GM18951 (cell line): ENCODE measurements around the gene ADAMTS4.

Experiments used
- POLR2A ChIP-seq: IDR thresholded peaks from 4 replicates; pipeline ENCODE4 v1.6.1; 2011; ENCODE audit warnings: mild to moderate bottlenecking; ENCODE audit not compliant: insufficient read length, insufficient read depth; ENCODE audit errors: extremely low read depth
- in situ Hi-C: fragments of 300-500 bp; cut with MboI; formaldehyde crosslinking; loops from one replicate; pipeline ENCODE4 v1.12.0; 2022; ENCODE audit warnings: low sequenced_read_pairs, mixed read lengths, inconsistent platforms; ENCODE audit not compliant: unreplicated experiment

ADAMTS4 gene

GRCh38 chr1:161198897-161199431 lies at the start of gene ADAMTS4:
ADAMTS4 (minus strand) TSS chr1:161199054; CDS start chr1:161198627, 427 bp downstream.
- TF ChIP-seq POLR2A, result no peak
- in situ Hi-C loops, result no loop called here

- in situ Hi-C loops, result no loop called here
- TF ChIP-seq POLR2A, result no peak
Measured at GRCh38 chr1:161244888-161245287, 46.0 kb upstream of the ADAMTS4 start.

GRCh38 chr1:161242313-161242712 lies 43.5 kb upstream of the ADAMTS4 start:
- in situ Hi-C loops, result no loop called here
- no peak for TF ChIP-seq POLR2A

- no peak for TF ChIP-seq POLR2A
- in situ Hi-C loops, result no loop called here
Measured at GRCh38 chr1:161241682-161242081, 42.8 kb upstream of the ADAMTS4 start.

- no peak for TF ChIP-seq POLR2A
- in situ Hi-C loops, result no loop called here
Measured at GRCh38 chr1:161238039-161238473, 39.2 kb upstream of the ADAMTS4 start, which contains the start of gene NR1I3. NR1I3 (minus strand) TSS chr1:161238203; CDS start chr1:161236565, 1,638 bp downstream.

- in situ Hi-C loops, result no loop called here
- no peak for TF ChIP-seq POLR2A
Measured at GRCh38 chr1:161235957-161236775, 37.3 kb upstream of the ADAMTS4 start.

- in situ Hi-C loops, result no loop called here
- no peak for TF ChIP-seq POLR2A
Measured at GRCh38 chr1:161233102-161233501, 34.2 kb upstream of the ADAMTS4 start.

GRCh38 chr1:161230762-161231161 lies 31.9 kb upstream of the ADAMTS4 start:
- in situ Hi-C loops, result no loop called here
- TF ChIP-seq POLR2A, result no peak

GRCh38 chr1:161229896-161230295 lies 31.0 kb upstream of the ADAMTS4 start:
- no peak for TF ChIP-seq POLR2A
- in situ Hi-C loops, result loop anchor here (10.0 kb wide), 1 partner anchor 155 kb away; no protein-coding TSS in a partner anchor

- TF ChIP-seq POLR2A, result no peak
- in situ Hi-C loops, result loop anchor here (10.0 kb wide), 1 partner anchor 157 kb away; no protein-coding TSS in a partner anchor
Measured at GRCh38 chr1:161228032-161228431, 29.2 kb upstream of the ADAMTS4 start.

- in situ Hi-C loops, result loop anchor here (10.0 kb wide), 1 partner anchor 157 kb away; no protein-coding TSS in a partner anchor
- no peak for TF ChIP-seq POLR2A
Measured at GRCh38 chr1:161227196-161227871, 28.5 kb upstream of the ADAMTS4 start.

GRCh38 chr1:161226759-161227158 lies 27.9 kb upstream of the ADAMTS4 start:
- in situ Hi-C loops, result loop anchor here (10.0 kb wide), 1 partner anchor 158 kb away; no protein-coding TSS in a partner anchor
- TF ChIP-seq POLR2A, result no peak

- in situ Hi-C loops, result loop anchor here (10.0 kb wide), 1 partner anchor 158 kb away; no protein-coding TSS in a partner anchor
- no peak for TF ChIP-seq POLR2A
Measured at GRCh38 chr1:161226320-161226711, 27.5 kb upstream of the ADAMTS4 start.
